ENCODE results near the gene ZBTB5.
"Not testable (repeated sequence)": the region's sequence is repeated elsewhere in the genome, so short reads cannot be mapped to it uniquely, and the experiment has no call there.

ZBTB5 gene

GRCh38 chr9:37407468-37407867 lies 57.8 kb downstream of the ZBTB5 start:
- no peak for DNase-seq (ENCODE audit: low read depth in 3 of 3, low spot score in 1 of 3)

DNA sequence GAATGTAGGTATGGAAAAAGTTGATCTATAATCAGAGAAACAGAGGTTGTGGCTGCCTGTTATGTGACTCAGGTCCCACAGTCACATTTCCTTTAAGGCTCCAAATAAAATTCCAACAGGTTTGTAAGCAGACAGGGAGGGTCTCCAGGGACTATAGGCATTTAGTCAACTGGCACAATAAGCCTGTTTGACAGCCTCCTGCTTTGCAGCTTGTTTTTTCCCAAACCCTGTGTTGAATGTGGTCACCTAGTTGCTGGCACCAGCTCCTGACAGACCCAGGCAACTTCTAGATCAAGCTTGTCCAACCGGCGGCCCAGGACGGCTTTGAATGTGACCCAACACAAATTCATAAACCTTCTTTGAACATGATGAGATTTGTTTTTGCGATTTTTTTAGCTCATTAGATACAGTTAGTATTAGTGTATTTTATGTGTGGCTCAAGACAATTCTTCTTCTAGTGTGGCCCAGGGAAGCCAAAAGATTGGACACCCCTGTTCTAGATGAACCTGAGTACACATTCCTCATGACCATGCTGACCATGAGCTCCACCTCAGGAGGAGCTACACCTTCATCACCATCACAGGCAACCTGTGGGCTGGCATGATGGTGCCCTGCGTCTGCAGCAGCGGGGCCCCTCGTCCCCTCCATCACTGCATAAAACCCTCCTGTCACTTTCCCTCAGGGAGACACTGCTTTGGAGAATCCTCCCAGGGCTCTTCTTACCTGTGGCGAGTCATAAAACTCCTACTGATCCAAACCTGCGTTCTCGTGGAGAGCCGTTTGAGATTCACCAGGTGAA lies 58.4 kb downstream of the ZBTB5 start:
- no peak for DNase-seq (ENCODE audit: low read depth in 3 of 3, low spot score in 1 of 3)

DNA sequence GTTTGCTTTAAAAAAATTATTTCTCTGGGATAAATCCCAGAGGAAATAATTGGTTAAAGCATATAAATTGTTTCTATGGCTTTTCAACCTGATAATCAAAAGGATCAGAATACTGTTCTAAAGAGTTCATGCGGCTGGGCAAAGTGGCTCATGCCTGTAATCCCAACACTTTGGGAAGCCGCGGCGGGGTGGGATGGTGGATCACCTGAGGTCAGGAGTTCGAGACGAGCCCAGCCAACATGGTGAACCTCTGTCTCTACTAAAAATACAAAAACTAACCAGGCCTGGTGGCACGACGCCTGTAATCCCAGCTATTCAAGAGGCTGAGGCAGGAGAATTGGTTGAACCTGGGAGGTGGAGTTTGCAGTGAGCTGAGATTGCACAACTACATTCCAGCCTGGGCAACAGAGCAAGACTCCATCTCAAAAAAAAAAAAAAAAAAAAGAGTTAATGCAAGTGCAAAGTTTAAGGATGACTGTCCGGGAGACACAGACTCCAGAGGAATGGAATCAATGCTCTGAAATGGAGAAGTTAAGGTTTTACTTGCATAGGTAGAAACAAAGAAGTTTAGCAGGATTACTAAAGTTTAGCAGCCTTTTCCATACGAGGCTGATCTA lies 59.4 kb downstream of the ZBTB5 start:
- DNase-seq (ENCODE audit: low read depth in 3 of 3, low spot score in 1 of 3): no peak

- DNase-seq (ENCODE audit: low read depth in 3 of 3, low spot score in 1 of 3): no peak
Observed at GRCh38 chr9:37405350-37405749, 59.9 kb downstream of the ZBTB5 start.

DNA sequence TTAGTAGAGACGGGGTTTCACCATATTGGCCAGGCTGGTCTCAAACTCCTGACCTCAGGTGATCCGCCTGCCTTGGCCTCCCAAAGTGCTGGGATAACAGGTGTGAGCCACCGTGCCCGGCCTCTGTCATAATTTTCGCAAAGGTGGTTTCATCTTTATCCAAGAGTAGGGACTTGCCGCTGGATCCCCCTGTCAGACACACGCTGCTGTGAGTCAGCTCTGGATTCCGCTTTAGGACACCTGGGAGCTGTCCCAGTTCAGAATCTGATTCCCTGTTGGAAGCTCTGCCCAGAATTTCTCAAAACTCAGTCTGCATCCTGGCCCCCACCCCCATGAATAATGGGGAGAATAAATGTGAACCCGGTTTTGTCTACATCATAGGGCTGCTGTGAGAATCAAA lies 60.7 kb downstream of the ZBTB5 start:
- DNase-seq (ENCODE audit: low read depth in 3 of 3, low spot score in 1 of 3): no peak

- no peak for DNase-seq (ENCODE audit: low read depth in 3 of 3, low spot score in 1 of 3)
Observed at GRCh38 chr9:37399336-37399735, 65.9 kb downstream of the ZBTB5 start.

- no peak for DNase-seq (ENCODE audit: low read depth in 3 of 3, low spot score in 1 of 3)
Observed at GRCh38 chr9:37398464-37399025, 66.7 kb downstream of the ZBTB5 start.

DNA sequence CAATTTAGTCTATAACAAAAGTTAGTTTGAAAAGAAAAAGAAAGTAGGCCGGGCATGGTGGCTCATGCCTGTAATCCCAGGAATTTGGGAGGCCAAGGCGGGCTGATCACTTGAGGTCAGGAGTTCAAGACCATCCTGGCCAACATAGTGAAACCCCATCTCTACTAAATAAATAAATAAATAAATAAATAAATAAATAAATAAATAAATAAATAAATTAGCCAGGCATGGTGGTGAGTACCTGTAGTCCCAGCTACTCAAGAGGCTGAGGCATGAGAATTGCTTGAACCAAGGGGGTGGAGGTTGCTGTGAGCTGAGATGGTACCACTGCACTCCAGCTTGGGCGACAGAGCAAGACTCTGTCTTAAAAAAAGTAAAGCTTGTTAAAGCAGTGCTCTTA lies 67.3 kb downstream of the ZBTB5 start:
- DNase-seq (ENCODE audit: low read depth in 3 of 3, low spot score in 1 of 3): not testable (repeated sequence)

DNA sequence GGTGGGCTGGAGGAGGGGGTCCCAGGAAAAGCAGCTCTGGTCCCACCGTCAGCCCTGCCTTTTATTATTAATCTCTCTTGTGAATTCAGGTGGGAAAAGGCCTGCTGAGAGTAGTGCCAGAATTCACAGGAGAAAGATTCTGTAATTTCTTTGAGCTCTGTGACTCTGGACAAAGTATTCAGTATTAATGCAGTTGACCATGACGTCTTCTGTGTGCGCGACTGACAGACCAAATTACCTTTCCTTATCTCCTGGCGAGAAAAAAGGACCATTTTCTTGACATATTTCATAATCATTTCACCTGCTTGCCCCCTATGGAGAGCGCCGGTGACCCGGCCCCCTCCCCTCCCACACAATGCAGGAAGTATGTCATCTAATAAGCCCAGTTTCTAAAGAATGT lies 69.6 kb downstream of the ZBTB5 start:
- DNase-seq (ENCODE audit: low read depth in 3 of 3, low spot score in 1 of 3): no peak

DNA sequence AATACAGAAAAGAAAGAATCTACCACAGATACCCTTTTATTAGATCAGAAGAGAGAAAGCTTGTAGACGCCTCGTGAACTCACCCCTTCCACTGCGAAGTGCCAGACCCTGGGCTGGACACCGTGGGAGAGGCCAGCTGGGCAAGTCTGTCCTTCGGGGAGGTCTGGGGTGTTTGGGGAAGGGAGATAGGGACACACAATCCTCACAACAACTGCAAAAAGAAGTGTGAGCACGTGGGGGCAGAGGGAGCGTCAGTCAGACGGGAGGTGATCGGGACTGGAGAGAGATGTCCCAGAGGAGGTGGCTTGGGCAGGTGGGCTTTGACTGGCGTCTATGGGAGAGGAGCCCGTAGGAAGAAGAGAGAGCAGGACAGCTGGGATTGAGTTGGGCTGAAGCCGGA lies 70.0 kb downstream of the ZBTB5 start:
- DNase-seq (ENCODE audit: low read depth in 3 of 3, low spot score in 1 of 3): no peak

- no peak for DNase-seq (ENCODE audit: low read depth in 3 of 3, low spot score in 1 of 3)
Observed at GRCh38 chr9:37392272-37392671, 73.0 kb downstream of the ZBTB5 start.

DNA sequence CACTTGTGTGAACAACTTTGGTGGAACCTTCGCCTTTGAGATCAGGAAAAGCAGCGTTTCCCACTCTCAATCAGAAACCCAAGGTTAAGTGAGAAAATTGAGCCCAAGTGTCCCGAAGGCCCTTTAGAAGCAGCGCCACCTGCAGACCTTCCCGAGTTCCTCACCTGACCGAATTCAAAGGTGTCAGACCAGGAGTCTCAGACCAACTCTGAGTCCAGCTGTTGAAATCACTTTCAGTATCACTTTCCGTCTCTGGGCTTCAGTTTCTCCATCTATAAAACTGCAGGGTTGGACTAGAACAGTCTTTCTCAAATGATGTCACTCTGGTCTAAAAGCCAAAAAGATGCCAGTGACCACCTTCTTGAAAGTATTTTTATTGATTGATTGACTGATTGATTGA lies 74.5 kb downstream of the ZBTB5 start:
- DNase-seq (ENCODE audit: low read depth in 3 of 3, low spot score in 1 of 3): no peak
